Tibial nerve (tissue), 4 donors: ENCODE measurements around the gene OGN.

ENCODE experiments used
- EP300 ChIP-seq, 2 donors: sonication (generic); formaldehyde crosslinking; IDR thresholded peaks; one replicate each; pipeline ENCODE4 v1.6.1; 2017; ENCODE audit warnings: antibody characterized with exemption in 2 of 2, mild to moderate bottlenecking in 1 of 2
- TF ChIP-seq, protein P1 (sequence below), 5 experiments: fragments of 200-600 bp in 3 of 5; fragments of 450-650 bp in 2 of 5; sonication (generic) in 3 of 5; IDR thresholded peaks; one replicate each; pipeline ENCODE4 v1.5.1; 2016 to 2019; ENCODE audit warnings: antibody characterized with exemption in 5 of 5, mild to moderate bottlenecking in 3 of 5, moderate library complexity in 2 of 5

DNA sequence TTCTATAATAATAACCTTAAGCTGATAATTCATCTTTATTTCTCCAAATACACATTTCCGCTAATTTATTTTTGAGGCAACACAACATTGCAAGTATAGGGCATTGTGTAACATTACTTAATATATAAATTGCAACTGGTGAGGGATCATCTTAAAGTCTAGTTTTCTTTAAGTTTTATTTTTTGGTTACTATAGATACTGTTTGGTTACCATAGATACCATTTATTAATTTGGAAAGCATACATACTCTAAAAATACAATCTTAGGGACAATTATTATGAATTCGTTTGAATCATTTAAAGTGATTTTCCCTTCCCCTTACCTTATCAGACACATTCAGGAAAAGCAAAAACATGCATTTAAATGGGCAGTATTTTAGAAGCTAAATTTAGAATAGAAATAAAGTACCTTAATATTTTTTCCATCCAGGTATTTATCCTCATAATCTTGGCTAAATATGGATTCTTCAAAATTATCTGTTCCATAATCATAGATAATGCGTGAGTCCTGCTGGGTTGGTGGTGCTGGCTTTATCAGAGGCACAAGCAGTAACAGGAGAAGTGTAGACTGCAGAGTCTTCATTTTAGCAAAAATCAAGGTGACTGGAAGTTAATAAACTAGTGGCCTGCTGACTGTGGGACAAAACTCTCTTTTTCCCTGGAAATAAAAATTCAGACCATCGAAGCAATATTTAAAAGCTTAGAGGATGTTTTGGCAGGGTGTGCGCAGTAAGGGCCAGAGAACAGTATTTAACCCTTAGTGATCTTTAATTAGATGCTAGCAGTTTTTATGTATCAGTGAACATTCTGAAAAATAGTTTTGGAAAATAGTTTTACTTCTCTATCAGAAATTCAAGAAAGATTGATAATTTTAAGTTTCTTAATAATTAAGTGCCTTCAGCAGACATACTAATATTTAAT lies 1.3 kb downstream of the OGN start:
- no peak for TF ChIP-seq EP300 (IDR thresholded peaks at IDR 0.05)
- TF ChIP-seq, protein P1, sequence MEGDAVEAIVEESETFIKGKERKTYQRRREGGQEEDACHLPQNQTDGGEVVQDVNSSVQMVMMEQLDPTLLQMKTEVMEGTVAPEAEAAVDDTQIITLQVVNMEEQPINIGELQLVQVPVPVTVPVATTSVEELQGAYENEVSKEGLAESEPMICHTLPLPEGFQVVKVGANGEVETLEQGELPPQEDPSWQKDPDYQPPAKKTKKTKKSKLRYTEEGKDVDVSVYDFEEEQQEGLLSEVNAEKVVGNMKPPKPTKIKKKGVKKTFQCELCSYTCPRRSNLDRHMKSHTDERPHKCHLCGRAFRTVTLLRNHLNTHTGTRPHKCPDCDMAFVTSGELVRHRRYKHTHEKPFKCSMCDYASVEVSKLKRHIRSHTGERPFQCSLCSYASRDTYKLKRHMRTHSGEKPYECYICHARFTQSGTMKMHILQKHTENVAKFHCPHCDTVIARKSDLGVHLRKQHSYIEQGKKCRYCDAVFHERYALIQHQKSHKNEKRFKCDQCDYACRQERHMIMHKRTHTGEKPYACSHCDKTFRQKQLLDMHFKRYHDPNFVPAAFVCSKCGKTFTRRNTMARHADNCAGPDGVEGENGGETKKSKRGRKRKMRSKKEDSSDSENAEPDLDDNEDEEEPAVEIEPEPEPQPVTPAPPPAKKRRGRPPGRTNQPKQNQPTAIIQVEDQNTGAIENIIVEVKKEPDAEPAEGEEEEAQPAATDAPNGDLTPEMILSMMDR (IDR thresholded peaks at IDR 0.05) = no peak
